Motor neuron (in vitro differentiated cells): Measurements from ENCODE around the gene DMAC2. TPM values are rescaled to one million over a fixed set of nuclear protein-coding genes. Genes with fewer than 3 reads are reported as not detected.
"Not testable (repeated sequence)": the region's sequence is repeated elsewhere in the genome, so short reads cannot be mapped to it uniquely, and the experiment has no call there.

Source experiments
- ATAC-seq, 8 experiments: fragments of 200-7000 bp; cut with Tn5 transposase; replicated peaks in 6 of 8; 2 replicates each; pipeline ENCODE4 v1.8.0; 2021; ENCODE audit warnings: mild to moderate bottlenecking in 8 of 8, moderate library complexity in 8 of 8
- H3K27ac ChIP-seq, 2 donors: fragments of 250-450 bp; sonication (Bioruptor Pico); 2 replicates each; pipeline ENCODE4 v1.9.0; 2021; ENCODE audit warnings: antibody characterized with exemption in 2 of 2, mild to moderate bottlenecking in 2 of 2, moderate library complexity in 1 of 2
- H3K4me1 ChIP-seq, 2 donors: fragments of 250-450 bp; sonication (Bioruptor Pico); replicated peaks in 1 of 2; 2 replicates each; pipeline ENCODE4 v1.6.1; 2021; ENCODE audit warnings: antibody characterized with exemption in 2 of 2, mild to moderate bottlenecking in 2 of 2, moderate library complexity in 1 of 2
- H3K4me3 ChIP-seq, 5 donors: fragments of 250-450 bp; sonication (Bioruptor Pico); 2 replicates each; pipeline ENCODE4 v1.9.0; 2021; ENCODE audit warnings: antibody characterized with exemption in 5 of 5, mild to moderate bottlenecking in 5 of 5, moderate library complexity in 4 of 5
- WGBS, 10 experiments: fragments of 450-650 bp; shearing (Covaris generic); methylation state at CpG; one replicate each; pipeline ENCODE4 v1.0.0; 2022; 5-methylcytosine and 5-hydroxymethylcytosine counted together
- in situ Hi-C, 9 experiments: fragments of 400-800 bp; cut with MboI; loops; one replicate each; pipeline ENCODE4 v1.15.0; 2021; ENCODE audit warnings: low sequenced_read_pairs in 9 of 9, low pct_unique_long_range_greater_than_20kb in 2 of 9; ENCODE audit not compliant: unreplicated experiment in 9 of 9
- total RNA-seq, 8 experiments: library from RNA; unstranded; fragments of 300-600 nt; gene quantifications; 2 replicates each; pipeline versions ENCODE4 v1.2.3 to v1.2.4, GENCODE V29; 2022

The DMAC2 gene
- total RNA-seq, 8 experiments from 2014 or later = 26.5 to 47.4 (median 33.7) TPM

GRCh38 chr19:41411968-41412265 is 27.8 kb downstream of the DMAC2 start:
- Histone ChIP-seq H3K4me1 (no peaks in the 10 kb centered on the region), H3K4me3 (no peak overlapping the region), H3K27ac (no peak overlapping the region)
- 40 to 100% (median 86%) methylated on average over 1 to 9 of the region's 11 CpGs; no CpG with 5 or more reads in 2 of the 10 experiments for WGBS, 10 experiments
- peak in 3 of 8 experiments; percentile 25 to 42 (median 38) for ATAC-seq
- in situ Hi-C loops = no loop called here

DNA sequence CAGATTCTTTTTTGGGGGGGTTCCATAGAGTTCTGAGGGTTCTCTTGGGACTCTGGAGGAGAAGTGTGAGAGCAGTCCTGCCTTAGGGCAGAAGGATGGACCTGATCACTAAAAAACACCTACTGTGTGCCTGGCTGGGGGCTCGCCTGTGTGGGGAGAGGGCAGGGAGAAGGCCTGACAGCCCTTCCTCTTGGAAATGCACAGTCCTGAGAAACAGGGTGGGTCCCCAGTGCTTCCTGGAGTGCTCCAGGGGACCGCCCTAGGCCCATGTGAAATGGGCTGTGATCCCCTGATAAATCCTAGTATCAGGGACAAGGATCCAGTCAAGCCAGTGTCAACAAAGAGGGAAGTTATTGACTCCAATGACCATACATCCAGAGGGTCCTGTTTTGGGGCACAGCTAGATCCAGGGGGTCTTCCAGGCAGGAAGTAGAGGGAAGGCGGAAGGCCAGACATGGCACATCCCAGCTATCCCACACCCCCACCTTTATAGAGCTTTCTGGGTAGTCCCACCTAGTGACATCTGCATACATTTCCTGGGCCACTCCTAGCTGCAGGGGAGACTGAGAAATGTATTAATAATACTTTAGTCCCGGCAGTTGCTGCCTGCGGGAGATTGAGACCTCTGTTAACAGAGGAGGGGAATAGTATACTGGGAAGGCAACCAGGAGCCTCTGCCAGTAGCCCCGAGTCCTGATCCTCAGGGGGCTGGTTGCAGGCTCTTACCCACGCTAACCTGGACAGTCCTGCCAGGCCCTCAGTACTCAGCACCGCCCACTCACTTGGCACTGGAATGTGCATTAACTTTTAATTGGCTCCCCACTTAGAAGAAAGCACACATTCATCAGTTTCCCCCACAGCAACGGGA is 28.4 kb downstream of the DMAC2 start:
- Histone ChIP-seq H3K4me1 (no peaks in the 10 kb centered on the region), H3K27ac (no peak overlapping the region), H3K4me3 (no peak overlapping the region)
- in situ Hi-C loops = no loop called here
- WGBS, 10 experiments = 0 to 60% (median 41%) methylated on average over 1 to 3 of the region's 9 CpGs; no CpG with 5 or more reads in 4 of the 10 experiments
- ATAC-seq = peak in 3 of 8 experiments; percentile 57 to 88 (median 75)

DNA sequence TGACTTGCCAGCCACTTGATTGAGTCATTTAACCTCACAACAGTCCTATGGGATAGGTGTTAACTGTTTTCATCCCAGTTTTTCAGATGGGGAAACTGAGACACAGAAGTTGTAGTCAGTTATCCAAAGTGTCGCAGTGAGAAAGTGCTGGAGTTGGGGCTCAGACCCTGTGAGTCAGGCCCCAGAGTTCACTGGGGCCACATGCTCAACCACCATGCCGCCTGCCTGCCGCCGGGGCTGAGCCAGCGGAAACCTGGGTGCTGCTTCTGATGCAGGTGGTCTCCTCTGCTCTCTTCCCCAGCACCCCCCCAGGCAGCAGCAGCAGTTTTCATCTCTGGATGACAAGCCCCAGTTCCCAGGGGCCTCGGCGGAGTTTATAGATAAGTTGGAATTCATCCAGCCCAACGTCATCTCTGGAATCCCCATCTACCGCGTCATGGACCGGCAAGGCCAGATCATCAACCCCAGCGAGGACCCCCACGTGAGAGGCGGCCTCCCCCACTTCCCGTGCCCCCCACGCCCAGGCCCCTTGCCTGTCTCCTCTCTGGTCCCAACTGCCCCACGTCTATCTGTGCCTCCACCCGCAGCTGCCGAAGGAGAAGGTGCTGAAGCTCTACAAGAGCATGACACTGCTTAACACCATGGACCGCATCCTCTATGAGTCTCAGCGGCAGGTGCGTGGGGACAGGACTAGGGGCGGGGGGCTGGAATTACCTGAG is 29.2 kb downstream of the DMAC2 start:
- 82 to 100% (median 97%) methylated on average over 1 to 3 of the region's 23 CpGs; no CpG with 5 or more reads in 6 of the 10 experiments for WGBS, 10 experiments
- H3K4me3 ChIP-seq = no peak overlapping the region
- no peak overlapping the region for H3K27ac ChIP-seq
- in situ Hi-C loops = no loop called here
- ATAC-seq = no peak
- H3K4me1 ChIP-seq = no peaks in the 10 kb centered on the region

DNA sequence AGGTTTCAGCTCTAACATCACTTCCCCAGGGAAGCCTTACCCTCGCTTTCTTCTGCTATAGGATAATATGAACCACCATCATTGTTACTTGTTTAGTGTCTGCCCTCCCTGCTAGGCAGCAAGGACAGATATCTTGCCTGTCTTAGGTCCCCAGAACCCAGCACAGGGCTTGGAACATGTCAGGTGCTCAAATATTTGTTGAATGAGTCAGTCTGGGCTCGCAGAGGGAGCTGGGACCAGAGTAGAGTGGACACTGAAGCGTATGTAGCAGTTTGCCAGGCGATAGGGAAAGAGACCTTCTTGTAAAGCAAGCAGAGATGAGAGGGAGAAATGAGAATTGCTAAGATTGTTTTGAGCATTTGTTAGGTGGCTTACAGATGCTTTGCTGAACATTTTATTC is 30.4 kb downstream of the DMAC2 start:
- Histone ChIP-seq H3K4me3 (no peak overlapping the region), H3K27ac (no peak overlapping the region), H3K4me1 (no peaks in the 10 kb centered on the region)
- 33 to 86% (median 68%) methylated on average over 1 to 4 of the region's 4 CpGs; no CpG with 5 or more reads in 1 of the 10 experiments for WGBS, 10 experiments
- peak; percentile 9 to 98 (median 84) for ATAC-seq
- in situ Hi-C loops = no loop called here

GRCh38 chr19:41408846-41409245 is 30.9 kb downstream of the DMAC2 start:
- 78 to 100% (median 83%) methylated on average over 1 to 4 of the region's 5 CpGs; no CpG with 5 or more reads in 3 of the 10 experiments for WGBS, 10 experiments
- in situ Hi-C loops, H3K4me1 ChIP-seq, H3K4me3 ChIP-seq, H3K27ac ChIP-seq: not testable (repeated sequence)
- peak in 1 of 8 experiments; percentile 9 for ATAC-seq

DNA sequence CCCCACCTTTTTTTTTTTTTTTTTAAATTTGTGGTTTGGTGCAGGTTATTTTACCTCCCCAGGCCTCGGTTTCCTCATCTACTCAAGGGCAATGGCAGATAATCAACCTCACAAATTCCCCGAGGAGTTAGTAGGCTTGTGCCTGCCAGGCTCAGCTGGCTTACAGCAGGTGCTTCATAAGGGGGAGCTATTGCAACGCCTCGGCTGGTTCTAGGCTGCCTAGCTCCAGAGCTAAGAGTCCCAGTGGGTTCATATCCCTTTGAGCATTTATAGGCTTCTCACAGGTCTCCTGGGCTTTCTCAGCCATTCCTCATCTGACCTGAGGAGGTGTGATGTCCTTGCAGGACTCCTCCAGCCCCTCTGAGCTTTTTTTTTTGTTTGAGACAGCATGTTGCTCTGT is 31.5 kb downstream of the DMAC2 start:
- no peak for ATAC-seq
- H3K27ac ChIP-seq = no peak overlapping the region
- no peaks in the 10 kb centered on the region for H3K4me1 ChIP-seq
- WGBS, 10 experiments = 57 to 81% (median 65%) methylated on average over 2 to 4 of the region's 4 CpGs; no CpG with 5 or more reads in 5 of the 10 experiments
- no peak overlapping the region for H3K4me3 ChIP-seq
- in situ Hi-C loops = no loop called here

GRCh38 chr19:41407271-41407670 is 32.4 kb downstream of the DMAC2 start:
- peak in 3 of 8 experiments; percentile 19 to 56 (median 31) for ATAC-seq
- Histone ChIP-seq H3K27ac (no peak overlapping the region), H3K4me1 (no peaks in the 10 kb centered on the region), H3K4me3 (no peak overlapping the region)
- in situ Hi-C loops = no loop called here
- WGBS, 10 experiments = 20 to 82% (median 27%) methylated on average over 1 to 3 of the region's 4 CpGs; no CpG with 5 or more reads in 3 of the 10 experiments

DNA sequence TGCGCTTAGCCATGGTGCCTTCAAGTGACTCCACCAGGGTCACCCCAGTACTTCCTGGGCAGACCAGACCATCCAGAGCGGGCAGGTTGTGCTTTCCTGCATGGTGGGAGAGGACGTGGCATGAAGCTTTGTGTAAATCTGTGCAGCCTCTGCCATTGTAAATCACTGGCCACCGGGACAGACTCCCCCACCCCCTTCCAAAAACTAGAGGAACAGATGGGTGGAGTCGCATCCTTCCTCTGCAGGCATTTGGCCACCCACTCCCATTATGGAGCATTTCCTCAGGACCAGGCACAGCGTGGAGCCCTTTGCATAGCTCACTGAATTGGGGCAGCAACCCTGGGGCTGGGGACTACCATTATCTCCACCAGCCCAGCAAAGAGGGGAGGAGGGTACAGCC is 33.9 kb downstream of the DMAC2 start:
- no peak overlapping the region for H3K27ac ChIP-seq
- WGBS, 10 experiments = 60 to 94% (median 80%) methylated on average over 1 to 3 of the region's 6 CpGs; no CpG with 5 or more reads in 4 of the 10 experiments
- no peaks in the 10 kb centered on the region for H3K4me1 ChIP-seq
- in situ Hi-C loops = no loop called here
- ATAC-seq = no peak
- H3K4me3 ChIP-seq = no peak overlapping the region

- in situ Hi-C loops = no loop called here
- Histone ChIP-seq H3K27ac (no peak overlapping the region), H3K4me1 (peaks cover 6 to 8% of the 10 kb centered on the region in 2 donors), H3K4me3 (no peak overlapping the region)
- 61 to 100% (median 84%) methylated on average over 1 to 5 of the region's 12 CpGs; no CpG with 5 or more reads in 2 of the 10 experiments for WGBS, 10 experiments
- no peak for ATAC-seq
These were observed 36.3 kb downstream of the DMAC2 start for GRCh38 chr19:41403181-41403970.

DNA sequence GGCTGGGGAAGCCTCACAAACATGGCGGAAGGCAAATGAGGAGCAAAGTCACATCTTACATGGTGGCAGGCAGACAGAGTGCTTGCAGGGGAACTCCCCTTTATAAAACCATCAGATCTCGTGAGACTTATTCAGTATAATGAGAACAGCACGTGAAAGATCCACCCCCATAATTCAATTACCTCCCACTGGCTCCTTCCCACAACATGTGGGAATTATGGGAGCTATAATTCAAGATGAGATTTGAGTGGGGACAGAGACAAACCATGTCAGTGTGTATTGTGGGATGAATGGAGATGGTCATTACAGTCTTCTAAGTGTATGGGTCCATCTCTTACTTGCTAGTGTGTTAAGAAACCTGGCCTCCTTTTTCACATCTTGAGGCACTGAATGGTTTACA is 37.7 kb downstream of the DMAC2 start:
- no peak overlapping the region for H3K4me3 ChIP-seq
- peaks cover 6 to 8% of the 10 kb centered on the region in 2 donors for H3K4me1 ChIP-seq
- ATAC-seq = no peak
- no peak overlapping the region for H3K27ac ChIP-seq
- 0 to 100% (median 83%) methylated on average over 1 to 3 of the region's 3 CpGs; no CpG with 5 or more reads in 3 of the 10 experiments for WGBS, 10 experiments
- in situ Hi-C loops = no loop called here

DNA sequence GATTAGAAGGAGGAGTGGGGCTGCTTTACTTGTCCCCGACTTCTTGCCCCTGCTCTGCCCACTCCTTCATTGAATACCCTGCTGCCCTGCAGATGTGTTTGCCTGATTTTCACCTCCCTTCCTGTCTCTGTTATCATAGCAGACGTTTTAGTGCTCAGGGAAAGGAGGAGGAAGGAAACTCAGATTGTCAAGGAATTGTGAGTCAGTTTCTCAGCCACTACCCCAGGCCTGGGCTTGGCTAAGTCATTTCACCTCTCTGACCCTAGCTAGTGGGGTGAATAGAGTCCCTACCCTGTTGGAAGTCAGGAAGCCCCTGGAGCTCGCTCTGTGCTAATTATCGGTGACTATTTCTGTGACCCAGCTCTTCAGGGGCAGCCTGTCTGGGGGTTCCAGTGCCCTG is 38.2 kb downstream of the DMAC2 start:
- in situ Hi-C loops = no loop called here
- H3K27ac ChIP-seq = no peak overlapping the region
- 0 to 100% (median 17%) methylated on average over 1 to 2 of the region's 4 CpGs; no CpG with 5 or more reads in 4 of the 10 experiments for WGBS, 10 experiments
- H3K4me3 ChIP-seq = no peak overlapping the region
- no peak for ATAC-seq
- peaks cover 6 to 8% of the 10 kb centered on the region in 2 donors for H3K4me1 ChIP-seq

DNA sequence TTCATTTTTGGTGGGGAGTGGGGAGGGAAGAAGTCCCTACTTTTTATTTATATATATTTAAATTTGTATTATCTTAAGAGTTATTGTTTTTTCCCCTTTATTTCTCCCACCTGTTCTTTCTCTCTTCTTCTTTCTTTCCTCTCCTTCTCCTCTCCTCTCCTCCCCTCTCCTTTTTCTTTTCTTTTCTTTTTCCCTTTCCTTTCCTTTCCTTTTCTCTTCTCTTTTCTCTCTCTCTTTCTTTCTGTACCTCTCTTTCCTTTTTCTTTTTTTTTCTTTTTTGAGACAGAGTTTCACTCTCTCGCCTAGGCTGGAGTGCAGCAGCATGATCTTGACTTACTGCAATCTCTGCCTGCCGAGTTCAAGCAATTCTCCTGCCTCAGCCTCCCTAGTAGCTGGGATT is 40.2 kb downstream of the DMAC2 start:
- Histone ChIP-seq H3K4me1 (peaks cover 11 to 13% of the 10 kb centered on the region in 2 donors), H3K4me3 (no peak overlapping the region), H3K27ac (no peak overlapping the region)
- in situ Hi-C loops = no loop called here
- 57 to 100% (median 85%) methylated on average over 2 of the region's 2 CpGs; no CpG with 5 or more reads in 1 of the 10 experiments for WGBS, 10 experiments
- ATAC-seq = no peak
